Endothelial cell (in vitro differentiated cells): ENCODE results near the gene FAM111A. TPM values are rescaled to one million over a fixed set of nuclear protein-coding genes. Genes with fewer than 3 reads are reported as not detected.
A peak's percentile ranks its signal among the peaks of the same experiment; 100 is the strongest.

Experiments
- DNase-seq: peaks from one replicate; pipeline ENCODE4 v3.0.0; 2021; ENCODE audit warnings: low spot score
- H3K27ac Mint-ChIP-seq: one replicate; pipeline ENCODE4 v1.8.0; 2021; ENCODE audit warnings: mixed read lengths, inconsistent platforms; ENCODE audit not compliant: unreplicated experiment
- H3K27me3 Mint-ChIP-seq: one replicate; pipeline ENCODE4 v1.8.0; 2021; ENCODE audit warnings: mild to moderate bottlenecking, moderate library complexity, mixed read lengths, inconsistent platforms; ENCODE audit not compliant: unreplicated experiment
- H3K36me3 Mint-ChIP-seq: one replicate; pipeline ENCODE4 v1.8.0; 2021; ENCODE audit warnings: mild to moderate bottlenecking, low read depth, mixed read lengths, inconsistent platforms; ENCODE audit not compliant: unreplicated experiment
- H3K4me1 Mint-ChIP-seq: one replicate; pipeline ENCODE4 v1.8.0; 2021; ENCODE audit warnings: mild to moderate bottlenecking, mixed read lengths, inconsistent platforms; ENCODE audit not compliant: unreplicated experiment
- H3K4me3 Mint-ChIP-seq: one replicate; pipeline ENCODE4 v1.8.0; 2021; ENCODE audit warnings: mild to moderate bottlenecking, mixed read lengths, inconsistent platforms; ENCODE audit not compliant: unreplicated experiment
- H3K9me3 Mint-ChIP-seq: one replicate; pipeline ENCODE4 v1.8.0; 2021; ENCODE audit warnings: mixed read lengths, inconsistent platforms; ENCODE audit not compliant: unreplicated experiment
- CTCF ChIP-seq: fragments of 200-600 bp; sonication (generic); IDR thresholded peaks from one replicate; pipeline ENCODE4 v1.5.0; 2021; ENCODE audit warnings: antibody characterized with exemption; ENCODE audit not compliant: unreplicated experiment
- total RNA-seq: library from RNA; stranded (reverse); fragmentation: NEBNext Ultra II Directional; extraction: Animal tissue kit (Norgen Biotek cat#: 25700); gene quantifications from one replicate; pipeline ENCODE4 v1.2.1, GENCODE V29; 2021; ENCODE audit not compliant: unreplicated experiment

Gene FAM111A
- total RNA-seq, 1 donor from 2014 or later, result 30.8 TPM

GRCh38 chr11:59175091-59175501 is 32.4 kb downstream of the FAM111A start:
- H3K4me3 Mint-ChIP-seq, result no peak overlapping the region
- no peaks in the 10 kb centered on the region for H3K9me3 Mint-ChIP-seq
- TF ChIP-seq CTCF, result no peak
- DNase-seq, result no peak
- H3K4me1 Mint-ChIP-seq, result peaks cover 23% of the 10 kb centered on the region
- H3K36me3 Mint-ChIP-seq, result peaks cover 29% of the 10 kb centered on the region
- peak overlapping the region; percentile 61 for H3K27ac Mint-ChIP-seq
- H3K27me3 Mint-ChIP-seq, result peaks cover 10% of the 10 kb centered on the region

GRCh38 chr11:59176330-59176729 is 33.7 kb downstream of the FAM111A start:
- peaks cover 10% of the 10 kb centered on the region for H3K27me3 Mint-ChIP-seq
- H3K4me1 Mint-ChIP-seq, result peaks cover 23% of the 10 kb centered on the region
- no peak for DNase-seq
- H3K4me3 Mint-ChIP-seq, result no peak overlapping the region
- no peak overlapping the region for H3K27ac Mint-ChIP-seq
- TF ChIP-seq CTCF, result no peak
- no peaks in the 10 kb centered on the region for H3K9me3 Mint-ChIP-seq
- H3K36me3 Mint-ChIP-seq, result peaks cover 37% of the 10 kb centered on the region

DNA sequence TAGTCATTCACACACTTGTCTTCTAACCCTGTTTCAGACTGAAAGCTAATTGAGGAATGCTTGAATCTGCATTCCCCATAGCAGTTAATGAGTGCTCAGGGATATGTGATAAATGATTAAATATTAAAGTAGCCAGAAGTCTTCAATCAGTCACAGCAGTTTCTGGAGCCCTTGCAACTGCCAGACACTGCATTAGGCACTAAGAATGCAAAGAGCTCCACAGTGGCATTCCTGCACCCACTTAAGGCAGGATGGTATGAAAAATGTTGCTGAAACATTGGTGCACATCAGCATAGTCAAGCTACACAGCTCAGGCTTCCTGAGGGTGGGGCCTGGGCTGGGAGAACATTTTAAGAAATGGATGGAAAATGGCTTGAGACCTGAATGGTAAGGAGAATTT is 35.7 kb downstream of the FAM111A start:
- H3K9me3 Mint-ChIP-seq, result no peaks in the 10 kb centered on the region
- peaks cover 16% of the 10 kb centered on the region for H3K4me1 Mint-ChIP-seq

GRCh38 chr11:59179121-59179520 is 36.5 kb downstream of the FAM111A start:
- Mint-ChIP-seq H3K36me3 (peaks cover 54% of the 10 kb centered on the region), H3K4me1 (peaks cover 11% of the 10 kb centered on the region), H3K4me3 (no peak overlapping the region), H3K27ac (no peak overlapping the region), H3K9me3 (no peaks in the 10 kb centered on the region), H3K27me3 (peaks cover 7% of the 10 kb centered on the region)
- TF ChIP-seq CTCF, result no peak
- no peak for DNase-seq

More for the DNA sequence above, 35.7 kb downstream of the FAM111A start:
- Mint-ChIP-seq H3K27ac (no peak overlapping the region), H3K27me3 (peaks cover 8% of the 10 kb centered on the region), H3K4me3 (no peak overlapping the region), H3K36me3 (peaks cover 49% of the 10 kb centered on the region)
- DNase-seq, result no peak
- TF ChIP-seq CTCF, result no peak

DNA sequence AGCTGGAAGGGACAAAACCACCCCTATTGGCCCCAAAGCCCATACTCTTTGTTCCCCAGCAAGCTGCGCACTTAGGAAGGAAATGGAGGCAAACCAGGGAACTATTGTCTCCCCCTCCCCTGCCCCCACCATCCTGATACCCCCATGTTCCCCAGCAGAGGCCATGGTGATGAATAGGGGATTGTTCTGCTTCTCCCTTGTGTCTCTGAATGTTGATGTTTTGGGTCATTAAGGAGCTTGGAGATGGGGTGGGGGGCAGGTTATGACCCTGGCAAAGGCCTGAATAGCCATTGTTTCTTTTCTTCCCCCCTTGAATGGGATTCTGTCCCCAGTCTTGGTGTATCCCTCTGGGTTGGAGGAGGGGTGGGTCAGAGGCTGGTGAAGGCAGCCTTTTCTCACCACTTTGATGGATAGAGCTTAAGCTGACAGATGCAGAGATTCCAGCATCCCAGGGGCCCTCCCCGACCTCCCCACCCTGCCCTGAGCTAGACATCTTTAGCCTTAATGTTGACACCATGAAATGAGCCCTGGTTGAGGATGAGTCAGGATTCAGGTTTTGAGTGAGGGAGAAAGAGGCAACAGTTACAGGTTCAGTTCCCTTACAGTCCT is 37.6 kb downstream of the FAM111A start:
- Mint-ChIP-seq H3K27ac (no peak overlapping the region), H3K4me3 (peak overlapping the region; percentile 70), H3K4me1 (peaks cover 11% of the 10 kb centered on the region), H3K9me3 (no peaks in the 10 kb centered on the region), H3K27me3 (peaks cover 1% of the 10 kb centered on the region), H3K36me3 (peaks cover 59% of the 10 kb centered on the region)
- no peak for TF ChIP-seq CTCF
- no peak for DNase-seq
